ENCODE results near the gene KCNMB2.

The KCNMB2 gene

DNA sequence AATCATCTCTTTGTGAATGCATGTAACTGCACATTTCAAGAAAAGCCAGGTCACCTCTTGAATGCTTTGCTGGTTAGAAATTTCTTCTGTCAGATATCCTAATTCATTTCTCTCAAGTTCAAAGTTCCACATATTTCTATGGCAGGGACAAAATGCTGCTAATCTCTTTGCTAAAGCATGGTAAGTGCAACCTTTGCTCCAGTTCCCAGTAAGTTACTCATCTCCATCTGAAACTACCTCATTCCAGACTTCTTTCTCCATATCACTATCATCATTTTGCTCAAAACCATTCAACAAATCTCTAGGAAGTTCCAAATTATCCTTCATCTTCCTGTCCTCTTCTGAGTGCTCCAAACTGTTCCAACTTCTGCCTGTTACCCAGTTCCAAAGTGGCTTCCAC, 304.8 kb downstream of the KCNMB2 start:
- TF ChIP-seq, protein P1, sequence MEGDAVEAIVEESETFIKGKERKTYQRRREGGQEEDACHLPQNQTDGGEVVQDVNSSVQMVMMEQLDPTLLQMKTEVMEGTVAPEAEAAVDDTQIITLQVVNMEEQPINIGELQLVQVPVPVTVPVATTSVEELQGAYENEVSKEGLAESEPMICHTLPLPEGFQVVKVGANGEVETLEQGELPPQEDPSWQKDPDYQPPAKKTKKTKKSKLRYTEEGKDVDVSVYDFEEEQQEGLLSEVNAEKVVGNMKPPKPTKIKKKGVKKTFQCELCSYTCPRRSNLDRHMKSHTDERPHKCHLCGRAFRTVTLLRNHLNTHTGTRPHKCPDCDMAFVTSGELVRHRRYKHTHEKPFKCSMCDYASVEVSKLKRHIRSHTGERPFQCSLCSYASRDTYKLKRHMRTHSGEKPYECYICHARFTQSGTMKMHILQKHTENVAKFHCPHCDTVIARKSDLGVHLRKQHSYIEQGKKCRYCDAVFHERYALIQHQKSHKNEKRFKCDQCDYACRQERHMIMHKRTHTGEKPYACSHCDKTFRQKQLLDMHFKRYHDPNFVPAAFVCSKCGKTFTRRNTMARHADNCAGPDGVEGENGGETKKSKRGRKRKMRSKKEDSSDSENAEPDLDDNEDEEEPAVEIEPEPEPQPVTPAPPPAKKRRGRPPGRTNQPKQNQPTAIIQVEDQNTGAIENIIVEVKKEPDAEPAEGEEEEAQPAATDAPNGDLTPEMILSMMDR (IDR thresholded peaks at IDR 0.05; ENCODE audit: low read depth, low read length): no peak
- no peak for DNase-seq

DNA sequence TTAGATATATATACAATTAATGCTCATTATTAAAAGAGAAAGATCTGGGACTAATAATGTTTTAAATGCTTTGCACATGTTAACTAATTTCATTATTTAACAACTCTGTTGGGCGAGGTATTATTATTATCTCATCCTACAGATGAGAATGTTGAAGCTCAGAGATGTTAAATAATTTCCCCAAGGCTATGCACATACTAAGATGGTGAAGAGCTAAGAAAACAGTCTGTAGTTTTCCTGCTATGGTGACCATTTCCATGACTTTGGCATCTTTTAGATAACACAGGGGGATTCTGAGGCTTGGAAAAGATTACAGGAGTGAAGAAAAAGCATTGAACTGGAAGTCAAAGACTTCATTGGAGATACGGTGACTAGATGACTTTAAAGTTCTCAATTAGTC, 308.7 kb downstream of the KCNMB2 start:
- Histone ChIP-seq H3K36me3 (no peaks in the 10 kb centered on the region), H3K9me3 (ENCODE audit: severe bottlenecking) (peaks cover 6% of the 10 kb centered on the region), H3K27ac (no peak overlapping the region), H3K4me3 (ENCODE audit: low read depth, low read length) (no peak overlapping the region), H3K27me3 (ENCODE audit: insufficient read depth, low read depth, severe bottlenecking) (no peaks in the 10 kb centered on the region)
- TF ChIP-seq, protein P1 (IDR thresholded peaks at IDR 0.05; ENCODE audit: low read depth, low read length): no peak
- no peak for DNase-seq

More for the DNA sequence above, 304.8 kb downstream of the KCNMB2 start:
- Histone ChIP-seq H3K9me3 (ENCODE audit: severe bottlenecking) (peaks cover 6% of the 10 kb centered on the region), H3K27me3 (ENCODE audit: insufficient read depth, low read depth, severe bottlenecking) (no peaks in the 10 kb centered on the region), H3K27ac (no peak overlapping the region), H3K4me3 (ENCODE audit: low read depth, low read length) (no peak overlapping the region), H3K36me3 (no peaks in the 10 kb centered on the region)

DNA sequence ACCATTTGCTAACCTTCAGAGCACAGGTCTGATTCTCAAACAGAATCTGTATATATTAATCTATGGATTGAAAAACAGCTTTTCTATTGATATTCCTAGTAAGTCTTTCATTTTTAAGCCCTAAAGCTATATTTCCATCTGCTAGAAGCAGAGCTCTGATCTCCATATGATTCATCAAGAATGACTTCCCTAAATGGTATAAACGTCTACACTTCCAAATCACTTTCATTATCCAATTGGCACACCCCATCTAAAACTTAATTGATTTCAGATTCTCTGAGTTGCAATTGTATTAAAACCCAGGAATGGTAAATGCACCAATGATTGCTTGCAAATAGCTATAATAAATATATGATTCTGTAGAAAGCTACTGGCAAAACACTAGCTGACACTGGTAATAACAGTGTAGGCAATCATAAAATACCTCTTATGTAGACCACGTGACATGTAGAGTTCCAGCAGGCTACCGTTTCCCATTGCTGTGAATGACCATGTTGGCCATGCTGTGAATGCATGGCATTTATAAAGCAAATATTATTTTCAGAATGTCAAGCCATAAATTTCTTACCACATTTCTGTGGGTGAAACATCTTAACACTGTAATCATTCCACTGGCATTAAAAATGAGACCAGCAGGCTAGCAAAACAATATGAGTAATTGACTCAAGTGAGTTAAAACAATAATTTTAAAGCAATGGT, 309.3 kb downstream of the KCNMB2 start:
- H3K4me3 ChIP-seq (ENCODE audit: low read depth, low read length): no peak overlapping the region
- H3K27ac ChIP-seq: no peak overlapping the region
- no peaks in the 10 kb centered on the region for H3K36me3 ChIP-seq
- TF ChIP-seq, protein P1 (IDR thresholded peaks at IDR 0.05; ENCODE audit: low read depth, low read length): no peak
- H3K27me3 ChIP-seq (ENCODE audit: insufficient read depth, low read depth, severe bottlenecking): no peaks in the 10 kb centered on the region
- no peak for DNase-seq
- H3K9me3 ChIP-seq (ENCODE audit: severe bottlenecking): peaks cover under 1% of the 10 kb centered on the region

DNA sequence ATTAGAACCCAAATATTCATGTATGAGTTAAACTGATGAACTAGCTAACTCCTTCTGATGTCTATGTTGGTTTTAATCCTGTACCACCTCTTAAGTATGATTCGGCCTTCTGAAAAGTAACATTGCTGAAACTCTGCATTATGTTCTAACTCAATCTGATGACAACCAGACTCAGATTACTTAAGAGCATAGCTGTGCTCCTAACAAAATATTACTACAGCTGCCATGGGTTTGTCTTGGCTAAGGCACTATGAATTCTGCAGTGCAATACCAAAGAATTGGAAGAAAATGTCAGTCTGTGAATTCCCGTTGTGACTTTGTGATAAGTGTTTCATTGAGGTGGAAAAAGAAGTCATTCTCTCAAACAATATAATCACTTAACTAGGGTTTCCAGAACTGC, 311.0 kb downstream of the KCNMB2 start:
- Histone ChIP-seq H3K27ac (no peak overlapping the region), H3K4me3 (ENCODE audit: low read depth, low read length) (no peak overlapping the region), H3K36me3 (no peaks in the 10 kb centered on the region), H3K27me3 (ENCODE audit: insufficient read depth, low read depth, severe bottlenecking) (no peaks in the 10 kb centered on the region), H3K9me3 (ENCODE audit: severe bottlenecking) (no peaks in the 10 kb centered on the region)
- TF ChIP-seq, protein P1 (IDR thresholded peaks at IDR 0.05; ENCODE audit: low read depth, low read length): no peak
- no peak for DNase-seq

- H3K36me3 ChIP-seq: no peaks in the 10 kb centered on the region
- no peaks in the 10 kb centered on the region for H3K27me3 ChIP-seq (ENCODE audit: insufficient read depth, low read depth, severe bottlenecking)
- no peak overlapping the region for H3K27ac ChIP-seq
- TF ChIP-seq, protein P1 (IDR thresholded peaks at IDR 0.05; ENCODE audit: low read depth, low read length): no peak
- no peaks in the 10 kb centered on the region for H3K9me3 ChIP-seq (ENCODE audit: severe bottlenecking)
- H3K4me3 ChIP-seq (ENCODE audit: low read depth, low read length): no peak overlapping the region
- no peak for DNase-seq
Measured at GRCh38 chr3:178849199-178849910, 313.1 kb downstream of the KCNMB2 start.

Measured in WERI-Rb-1 (cell line).